Glomerular visceral epithelial cell (primary cell): ENCODE measurements around the gene SORCS2.

Experiments
- DNase-seq: peaks from one replicate; pipeline ENCODE4 v3.0.0-alpha.2; 2016; ENCODE audit errors: extremely low spot score

Gene SORCS2

DNA sequence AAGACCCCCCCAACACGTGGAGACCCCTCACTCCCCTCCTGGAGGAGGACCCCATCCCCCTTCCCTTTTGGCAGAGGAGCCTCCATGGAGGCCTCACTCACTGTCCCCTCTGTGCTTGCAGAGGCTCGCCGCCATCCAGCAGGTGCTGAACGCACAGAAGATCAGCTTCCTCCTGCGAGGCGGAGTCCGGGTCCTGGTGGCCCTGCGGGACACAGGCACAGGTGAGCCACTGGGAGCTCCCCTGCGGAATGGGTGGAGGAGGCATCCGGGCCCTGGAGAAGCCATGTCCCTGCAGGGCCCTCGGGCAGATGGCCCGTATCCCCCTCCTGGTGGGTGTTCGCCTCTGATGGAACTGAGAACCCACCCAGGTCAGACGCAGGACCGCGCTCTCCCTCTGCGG lies 540.9 kb downstream of the SORCS2 start:
- no peak for DNase-seq

DNA sequence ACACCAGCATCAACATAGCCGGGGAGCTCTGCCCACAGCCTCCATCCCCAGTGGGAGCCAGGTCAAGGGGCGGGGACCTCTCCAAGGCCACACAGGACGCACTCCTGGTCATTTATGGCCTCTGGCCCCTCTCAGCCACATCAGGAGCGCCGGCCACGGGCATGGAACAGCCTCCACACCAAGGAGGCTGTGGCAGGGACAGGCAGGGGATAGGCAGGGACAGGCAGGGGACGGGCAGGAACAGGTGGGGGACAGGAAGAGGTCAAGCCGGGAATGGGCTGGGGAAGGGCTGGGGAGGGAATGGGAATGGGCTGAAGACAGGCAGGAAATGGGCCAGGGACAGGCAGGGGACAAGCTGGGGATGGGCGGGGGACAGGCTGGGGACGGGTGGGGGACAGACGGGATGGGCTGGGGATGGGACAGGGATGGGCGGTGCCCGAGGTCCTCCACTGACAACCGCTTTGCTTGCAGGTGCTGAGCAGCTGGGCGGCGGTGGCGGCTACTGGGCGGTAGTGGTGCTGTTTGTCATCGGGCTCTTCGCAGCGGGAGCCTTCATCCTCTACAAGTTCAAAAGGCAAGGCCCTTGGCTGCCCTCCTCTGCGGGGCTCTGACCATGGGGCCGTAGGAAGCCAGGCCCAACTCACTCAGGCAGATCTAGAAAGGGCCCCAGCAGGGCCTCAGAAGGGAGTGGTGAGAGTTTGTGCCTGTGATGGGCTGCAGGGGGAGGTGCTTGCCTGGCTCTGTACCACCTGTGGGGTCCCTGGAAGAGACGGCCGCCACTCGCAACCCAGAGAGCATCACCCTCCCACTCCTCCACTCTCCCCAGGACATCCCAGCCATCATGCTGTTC lies 541.7 kb downstream of the SORCS2 start:
- DNase-seq = no peak

DNA sequence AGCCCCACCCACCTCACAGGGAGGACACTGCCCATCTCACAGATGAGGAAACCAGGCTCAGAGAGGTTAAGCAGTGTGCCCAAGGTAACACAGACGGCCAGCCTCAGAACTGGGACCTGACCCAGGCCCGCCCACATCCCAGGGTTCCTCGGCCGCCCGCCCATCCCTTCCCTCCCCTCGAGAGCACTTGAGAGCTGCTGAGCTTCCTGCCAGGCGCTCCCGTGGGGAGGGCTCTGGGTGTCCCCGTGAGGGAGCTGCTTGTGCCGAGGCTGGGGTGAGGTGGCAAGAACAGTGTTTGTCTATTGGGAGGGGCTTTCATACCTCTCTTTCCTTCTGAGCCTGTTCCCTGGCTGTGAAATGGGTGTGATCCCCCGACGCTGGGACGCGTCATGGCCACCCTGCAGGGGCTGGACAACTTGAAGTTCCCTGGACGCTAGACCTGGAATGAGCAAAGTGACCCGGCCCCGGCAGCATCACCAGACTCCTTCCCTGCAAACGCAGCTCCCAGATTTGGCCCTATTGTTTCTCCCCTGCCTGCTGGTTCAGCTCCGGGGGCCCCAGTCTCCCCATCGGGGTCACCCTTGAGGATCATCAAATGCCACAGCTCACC lies 542.4 kb downstream of the SORCS2 start:
- DNase-seq = no peak

DNA sequence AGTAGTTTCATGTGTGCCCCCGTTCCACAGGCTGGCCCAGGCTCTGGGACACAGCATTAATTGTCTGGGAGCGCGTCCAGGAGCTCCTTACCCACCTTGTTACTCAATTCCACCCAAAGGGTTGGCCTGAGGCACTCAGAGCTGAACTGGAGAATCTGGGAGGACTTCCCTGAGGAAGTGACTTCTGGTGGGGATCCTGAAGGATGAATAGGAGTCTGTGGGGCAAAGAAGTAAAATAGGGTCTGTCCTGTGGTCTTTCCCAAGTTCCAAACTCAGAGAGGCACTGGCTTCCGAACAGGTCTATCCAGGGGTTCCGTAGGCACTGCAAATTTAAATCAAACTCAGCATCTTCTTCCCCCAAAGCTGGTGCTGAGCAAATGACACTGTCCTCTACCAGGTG lies 543.1 kb downstream of the SORCS2 start:
- no peak for DNase-seq

DNA sequence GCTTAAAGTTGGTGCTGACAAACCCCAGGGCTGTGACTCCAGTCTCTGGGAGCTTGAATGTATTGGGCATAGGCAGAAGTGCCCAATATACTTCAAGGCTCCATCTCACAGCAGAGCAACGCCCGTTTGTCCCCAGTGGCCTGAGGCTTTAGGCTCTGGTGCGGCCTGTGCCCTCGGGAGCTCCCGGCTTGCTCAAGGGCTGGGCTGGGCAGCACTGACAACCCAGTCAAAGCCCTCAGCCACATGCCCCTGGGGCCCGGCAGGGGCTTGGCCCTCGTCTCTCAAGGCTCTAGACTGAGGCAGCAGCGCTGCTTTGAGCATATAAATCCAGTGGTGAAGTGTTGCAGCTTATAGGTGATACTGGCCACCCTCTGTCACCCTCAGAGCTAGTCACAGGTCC lies 543.6 kb downstream of the SORCS2 start:
- no peak for DNase-seq

DNA sequence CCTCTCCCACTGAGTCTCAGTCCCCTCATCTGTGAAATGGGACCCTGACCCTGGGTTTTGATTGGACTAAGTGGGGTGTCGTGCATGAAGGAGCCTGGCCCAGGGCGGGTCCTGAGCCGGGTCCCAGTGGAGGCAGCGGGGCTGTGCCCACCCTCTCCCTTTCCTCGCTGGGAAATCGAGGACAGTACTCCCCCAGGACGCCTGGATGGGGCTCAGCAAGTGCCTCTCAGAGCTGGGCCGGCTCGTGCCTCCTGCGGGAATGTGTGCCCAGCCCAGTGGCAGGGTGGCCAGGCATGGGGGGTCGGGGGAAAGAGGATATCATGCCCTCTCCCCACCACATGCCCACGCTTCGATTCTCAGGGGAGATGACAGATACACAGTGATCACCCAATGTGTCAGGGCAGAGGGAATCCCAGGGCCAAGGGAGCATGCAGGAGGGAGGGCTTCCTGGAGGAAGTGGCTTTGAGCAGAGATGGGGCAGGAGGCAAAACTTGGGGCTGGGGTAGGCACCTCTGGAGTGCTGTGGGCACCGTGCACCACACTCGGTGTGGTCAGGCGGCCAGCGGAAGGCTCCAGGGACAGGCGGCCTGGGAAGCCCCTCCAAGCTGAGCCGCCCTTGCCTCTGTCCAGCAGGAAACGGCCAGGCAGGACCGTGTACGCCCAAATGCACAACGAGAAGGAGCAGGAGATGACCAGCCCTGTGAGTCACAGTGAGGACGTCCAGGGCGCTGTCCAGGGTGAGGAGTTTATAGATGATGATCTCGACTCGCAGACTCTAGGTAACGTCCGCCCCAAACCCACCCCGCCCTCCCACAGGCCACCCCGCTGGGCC lies 544.3 kb downstream of the SORCS2 start:
- peak; percentile 30 for DNase-seq

DNA sequence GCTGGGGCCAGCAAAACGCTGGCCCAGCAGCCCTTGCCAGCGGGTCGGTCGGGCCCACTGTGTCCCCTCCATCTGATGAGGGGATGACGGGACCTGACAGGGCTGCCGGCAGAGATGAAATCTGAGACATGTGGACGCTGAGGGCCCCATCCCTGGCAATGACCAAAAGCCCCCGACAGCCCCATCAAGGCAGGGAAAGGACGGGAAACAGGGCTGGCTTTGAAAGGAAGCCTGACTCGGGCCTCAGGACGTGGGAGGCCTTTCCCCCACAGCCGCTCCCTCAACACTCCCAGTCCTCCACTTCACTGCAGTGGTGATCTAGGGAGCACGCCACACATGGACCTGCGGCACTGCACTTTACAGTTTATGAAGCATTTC lies 544.9 kb downstream of the SORCS2 start:
- DNase-seq = no peak

DNA sequence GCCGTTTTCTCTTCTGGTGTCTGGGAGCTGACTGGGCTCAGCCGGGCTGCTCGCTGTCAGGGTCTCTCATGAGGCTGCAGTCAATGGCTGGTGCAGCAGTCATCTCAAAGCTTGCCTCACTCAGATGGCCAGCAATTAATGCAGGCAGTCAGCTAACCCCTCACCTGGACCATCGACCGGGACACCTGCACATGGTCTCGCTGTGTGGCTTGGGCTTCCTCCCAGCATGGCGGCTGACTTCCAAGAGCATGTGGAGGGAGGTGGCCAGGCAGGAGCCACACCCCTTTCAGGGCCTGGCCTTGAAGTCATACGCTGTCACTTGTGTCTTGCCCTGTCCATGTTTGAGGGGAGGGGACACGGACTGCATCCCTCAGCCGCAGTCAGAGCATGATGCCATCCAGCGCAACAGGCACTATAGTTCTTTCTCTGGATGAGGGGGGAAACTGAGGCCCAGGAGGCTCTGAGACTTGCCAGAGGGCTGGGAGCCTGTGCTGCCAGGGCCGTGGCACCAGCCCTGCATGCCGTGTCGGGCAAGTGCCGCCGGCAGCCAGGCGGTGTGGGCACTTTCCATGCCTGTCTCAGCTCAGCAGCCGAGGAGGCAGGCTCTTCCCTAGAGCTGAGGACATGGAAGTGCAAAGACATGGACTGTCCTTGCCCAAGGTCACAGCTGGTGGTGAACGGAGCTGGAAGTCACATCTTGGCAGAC lies 545.6 kb downstream of the SORCS2 start:
- no peak for DNase-seq

DNA sequence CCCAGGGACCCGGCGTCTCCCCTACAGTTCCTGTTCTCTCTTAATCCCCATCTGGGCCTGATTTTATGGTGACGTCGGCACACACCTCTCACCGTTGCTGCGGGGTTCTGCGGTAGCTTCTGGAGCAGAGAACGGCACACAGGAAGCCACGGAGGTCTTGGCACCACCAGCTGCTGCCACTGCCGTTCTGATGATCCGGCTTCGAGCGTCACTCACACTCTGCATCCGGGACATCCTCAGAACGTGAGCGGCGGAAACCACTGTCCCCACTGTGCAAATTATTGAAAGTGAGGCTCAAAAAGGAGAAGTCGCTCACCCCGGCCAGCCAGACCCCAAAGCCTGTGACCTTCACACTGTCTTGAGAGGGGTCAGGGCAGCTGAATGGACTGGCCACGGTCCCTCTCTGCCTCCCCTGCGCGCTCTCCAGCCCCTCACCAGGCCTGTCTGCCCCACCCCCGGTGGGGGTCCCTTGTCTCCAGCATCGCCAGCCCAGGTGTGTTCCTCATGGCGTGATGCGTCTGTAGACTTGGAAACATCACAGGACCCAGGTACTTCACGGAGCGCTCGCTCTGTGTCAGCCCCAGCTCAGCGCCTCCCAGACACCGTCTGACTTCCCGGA lies 546.2 kb downstream of the SORCS2 start:
- no peak for DNase-seq

DNA sequence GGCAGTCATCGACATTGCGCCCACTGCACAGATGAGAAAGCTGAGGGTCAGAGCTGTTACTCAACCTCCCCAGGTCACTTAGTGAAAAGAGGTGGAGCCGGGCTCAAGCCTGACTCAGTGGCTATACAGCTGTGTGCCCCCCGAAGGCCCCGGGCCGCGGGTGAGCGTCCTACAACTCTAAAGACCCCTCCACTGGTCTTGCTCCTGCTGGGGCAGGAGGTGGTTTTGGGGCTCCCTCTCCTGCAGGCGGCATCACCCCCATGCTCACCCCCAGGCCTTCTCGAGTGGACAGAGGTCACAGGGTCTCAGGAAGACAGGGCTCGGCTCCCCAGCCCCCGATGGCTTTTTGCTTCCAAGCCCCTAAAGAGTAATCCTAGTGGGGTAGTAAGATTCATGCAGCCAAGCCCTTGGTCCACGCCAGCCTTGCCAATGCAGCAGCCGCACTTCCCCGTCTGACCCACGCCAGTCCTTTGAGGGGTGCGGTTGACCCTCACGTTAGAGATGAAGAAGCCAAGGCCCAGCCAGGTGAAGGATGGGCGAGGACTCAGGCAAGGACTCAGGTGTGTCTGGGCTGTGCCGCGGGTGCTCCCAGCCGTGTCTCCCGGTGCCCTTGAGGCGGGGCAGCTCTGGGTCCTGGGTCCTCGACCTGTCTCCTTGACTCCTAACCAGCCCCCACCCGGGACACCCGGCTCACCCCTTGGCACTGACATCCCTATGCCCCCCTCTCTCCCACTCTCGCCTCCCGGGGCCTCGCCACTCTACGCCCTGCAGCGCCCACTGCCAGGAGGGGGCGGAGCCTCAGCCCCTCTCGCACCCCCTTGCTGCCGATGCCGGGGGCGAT lies 547.0 kb downstream of the SORCS2 start:
- no peak for DNase-seq

DNA sequence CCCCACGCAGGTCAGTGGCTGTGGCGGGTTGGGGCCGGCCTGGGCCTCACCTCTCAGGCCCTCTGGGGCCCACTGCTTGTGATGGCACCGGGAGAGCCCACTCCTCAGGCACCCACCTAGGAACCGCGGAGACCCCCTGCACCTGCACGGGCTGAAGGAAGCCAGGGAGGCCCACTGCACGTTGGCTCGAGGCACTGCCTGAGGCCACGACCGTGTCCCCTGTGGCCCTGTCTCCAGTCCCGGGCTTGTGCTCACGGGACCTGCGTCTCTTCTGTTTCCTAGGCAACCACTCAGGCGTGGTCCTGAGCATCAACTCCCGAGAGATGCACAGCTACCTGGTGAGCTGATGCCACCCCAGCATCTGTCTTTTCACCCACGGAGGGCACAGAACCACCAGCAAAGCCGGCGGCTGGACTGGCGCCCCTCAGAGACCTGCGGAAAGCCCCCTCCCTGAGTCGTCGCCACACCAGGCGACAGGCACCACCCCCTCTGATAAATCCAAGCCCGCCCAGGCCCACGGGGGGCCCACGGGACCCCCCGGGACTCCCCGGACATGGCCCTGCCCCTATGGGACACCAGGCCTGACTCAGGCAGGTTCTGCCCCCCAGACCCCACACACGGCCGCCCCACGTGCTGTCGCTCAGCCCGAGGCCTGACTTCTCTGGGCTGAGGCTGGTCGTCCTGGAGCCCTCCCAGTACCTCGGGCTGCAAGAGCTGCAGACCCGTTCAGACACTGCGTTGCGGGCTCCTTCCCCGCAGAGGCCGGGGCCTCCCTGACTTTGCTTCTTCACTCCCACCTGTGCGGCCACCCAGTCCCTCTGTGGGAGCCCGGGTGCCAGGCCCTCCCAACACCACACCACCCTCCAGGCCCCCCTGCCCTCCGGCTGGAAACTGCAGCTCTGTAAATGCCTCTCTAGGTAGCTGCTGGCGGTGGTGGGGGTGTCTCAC lies 547.9 kb downstream of the SORCS2 start:
- no peak for DNase-seq

DNA sequence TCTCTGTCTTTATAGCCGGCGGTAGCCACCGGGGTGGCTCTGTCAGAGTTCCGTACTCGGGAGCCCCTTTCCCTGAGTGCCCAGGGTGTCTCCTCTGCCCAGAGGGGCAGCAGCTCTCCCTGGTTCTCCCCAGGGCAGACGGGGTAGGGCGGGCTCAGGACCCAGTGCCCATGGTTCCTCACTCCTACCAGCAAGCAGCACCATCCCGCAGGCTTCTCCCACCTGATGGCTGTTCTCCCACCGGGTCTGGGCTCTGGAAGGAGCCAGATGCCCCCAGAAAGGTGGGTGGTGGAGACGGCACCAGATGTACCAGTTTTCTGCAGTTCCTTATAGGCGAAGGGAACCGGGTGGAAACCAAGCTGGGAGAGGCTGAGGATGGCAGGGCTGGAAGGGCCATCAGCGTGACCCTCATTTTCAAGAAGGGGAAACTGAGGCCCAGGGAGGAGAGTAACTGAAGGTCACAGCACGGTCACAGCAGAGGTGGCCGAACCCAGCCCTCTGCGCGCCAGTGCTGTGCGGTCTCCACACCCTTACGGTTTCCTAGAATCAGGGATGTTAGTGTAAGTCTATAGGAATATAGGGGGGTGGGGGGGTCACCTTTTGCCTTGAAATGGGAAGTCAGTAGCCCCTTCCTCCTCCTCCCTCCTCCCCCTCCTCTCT lies 548.7 kb downstream of the SORCS2 start:
- no peak for DNase-seq

DNA sequence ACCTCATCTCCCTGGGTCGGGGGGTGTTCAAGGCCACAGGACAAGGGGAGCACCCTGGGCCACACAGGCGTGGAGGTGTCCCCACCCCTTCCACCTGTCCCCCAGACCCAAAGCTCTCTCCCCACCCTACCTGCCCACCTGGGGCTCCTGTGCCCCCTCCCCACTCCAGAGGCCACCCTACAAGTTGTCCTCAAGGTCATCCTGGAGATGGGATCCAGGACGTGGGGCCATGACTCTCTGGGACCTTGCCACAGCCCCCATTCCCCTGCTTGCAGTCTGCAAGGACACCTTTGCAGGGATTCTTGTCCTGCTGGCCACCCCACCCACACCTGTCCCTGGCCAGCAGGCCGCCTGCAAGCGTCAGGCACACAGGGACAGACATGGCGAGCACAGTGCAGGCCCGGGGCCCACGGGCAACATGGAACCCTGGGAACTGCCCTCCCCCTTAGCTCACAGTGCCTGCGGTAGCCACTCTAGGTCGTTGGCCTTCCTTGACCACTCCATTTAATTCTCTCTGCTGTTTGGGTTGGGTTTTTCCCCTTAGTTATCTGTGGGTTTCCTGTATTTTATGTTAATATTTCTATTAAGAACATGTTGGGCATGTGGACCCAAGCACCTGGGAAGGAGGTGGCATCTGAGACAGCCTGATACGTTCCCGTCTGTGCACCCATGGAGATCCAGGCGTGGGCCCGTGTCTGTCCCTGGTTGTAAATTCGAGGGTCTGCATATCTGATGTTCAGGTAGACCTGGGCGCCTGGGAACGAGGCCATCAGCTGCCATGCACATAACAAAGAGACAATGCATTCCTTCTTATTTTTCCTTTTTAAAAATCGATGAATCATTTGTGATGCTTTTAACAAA lies 549.8 kb downstream of the SORCS2 start:
- no peak for DNase-seq

DNA sequence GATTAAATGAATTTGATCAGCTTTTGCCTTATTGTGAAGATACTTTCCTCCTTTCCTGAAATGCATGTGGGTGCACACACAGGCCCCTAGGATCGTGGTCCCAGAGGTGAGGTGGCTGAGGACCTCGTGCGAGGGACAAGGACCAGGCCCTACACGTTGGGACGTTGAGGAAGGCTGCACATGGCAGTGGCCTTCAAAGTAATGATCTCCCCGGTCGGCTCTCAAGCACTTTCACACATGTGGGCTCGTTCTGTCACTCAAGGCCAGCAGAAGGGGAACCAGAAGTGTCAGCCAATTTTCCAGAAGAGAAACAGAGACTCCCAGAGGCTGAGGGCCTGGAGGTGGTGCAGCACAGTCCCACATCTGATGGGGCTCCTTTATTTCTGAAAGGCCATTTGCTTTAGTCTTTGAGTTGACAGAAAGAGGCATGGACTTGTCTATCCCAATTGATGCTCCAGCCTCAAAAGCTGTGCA lies 550.5 kb downstream of the SORCS2 start:
- no peak for DNase-seq

DNA sequence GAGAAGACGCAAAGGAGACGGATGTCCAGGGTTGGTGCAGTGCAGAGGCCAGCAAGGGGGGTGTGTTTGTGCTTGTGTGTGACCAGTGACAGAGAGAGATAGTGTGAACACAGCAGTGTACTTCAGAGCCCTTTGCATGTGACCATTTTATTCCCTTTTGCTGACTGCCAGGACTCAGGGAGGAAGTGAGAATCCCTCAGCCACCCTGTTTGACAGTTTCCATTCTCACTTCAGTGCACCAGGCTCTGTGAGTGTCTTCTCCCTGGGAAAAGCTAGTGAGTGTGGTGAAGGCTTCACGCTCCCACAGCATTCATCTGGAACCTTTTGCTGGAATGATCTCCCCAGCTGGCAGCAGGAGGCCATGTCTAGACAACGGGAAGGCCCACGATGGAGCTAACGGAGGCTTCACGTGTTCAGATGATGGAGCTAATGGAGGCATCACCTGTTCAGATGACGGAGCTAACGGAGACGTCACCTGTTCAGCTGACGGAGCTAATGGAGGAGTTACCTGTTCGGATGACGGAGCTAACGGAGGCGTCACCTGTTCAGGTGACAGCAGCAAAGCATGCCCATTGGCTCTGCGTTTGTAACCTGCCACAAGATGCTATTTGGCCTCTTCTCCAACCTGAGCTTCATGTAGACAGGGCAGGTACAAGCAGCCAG lies 551.9 kb downstream of the SORCS2 start:
- DNase-seq = no peak

DNA sequence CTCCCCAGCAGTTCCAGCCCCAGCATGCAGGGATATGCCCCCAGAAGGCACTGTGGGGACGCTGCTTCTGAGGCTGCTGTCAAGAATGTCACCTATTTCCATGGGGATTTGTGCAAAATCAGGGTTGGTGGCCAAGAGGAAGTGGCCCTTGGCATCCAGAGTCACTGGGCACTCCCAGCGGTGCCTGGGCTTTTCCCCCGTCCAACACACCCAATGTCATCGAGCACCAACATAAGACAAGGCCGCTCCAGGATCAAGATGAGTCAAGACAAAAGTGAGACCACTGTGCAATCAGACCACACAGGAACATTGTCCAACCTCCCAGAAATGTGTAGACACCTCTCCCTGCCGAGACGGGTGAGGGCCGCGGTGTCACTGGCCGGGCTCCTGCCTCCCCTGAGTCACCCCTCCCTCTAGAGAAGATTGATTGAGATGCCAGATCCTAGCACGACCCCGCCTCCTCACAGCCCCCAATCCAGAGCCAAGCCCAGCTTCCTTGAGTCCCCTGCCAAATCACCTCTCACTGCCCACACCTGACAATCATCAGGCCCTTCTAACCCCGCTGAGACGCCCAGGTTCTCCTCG lies 553.1 kb downstream of the SORCS2 start:
- no peak for DNase-seq
